ENCODE measurements around the gene ACTBL2.

The ACTBL2 gene

GRCh38 chr5:57448751-57449150 lies 33.9 kb downstream of the ACTBL2 start:
- no peak for DNase-seq (ENCODE audit: low spot score)

- DNase-seq (ENCODE audit: low spot score): no peak
Observed at GRCh38 chr5:57448287-57448686, 34.3 kb downstream of the ACTBL2 start.

GRCh38 chr5:57447658-57448057 lies 35.0 kb downstream of the ACTBL2 start:
- DNase-seq (ENCODE audit: low spot score): no peak

GRCh38 chr5:57446966-57447365 lies 35.6 kb downstream of the ACTBL2 start:
- no peak for DNase-seq (ENCODE audit: low spot score)

GRCh38 chr5:57445705-57446037 lies 36.9 kb downstream of the ACTBL2 start:
- DNase-seq (ENCODE audit: low spot score): no peak

GRCh38 chr5:57445006-57445704 lies 37.5 kb downstream of the ACTBL2 start:
- no peak for DNase-seq (ENCODE audit: low spot score)

GRCh38 chr5:57442080-57442839 lies 40.4 kb downstream of the ACTBL2 start:
- DNase-seq (ENCODE audit: low spot score): no peak

GRCh38 chr5:57441557-57441956 lies 41.1 kb downstream of the ACTBL2 start:
- no peak for DNase-seq (ENCODE audit: low spot score)

- no peak for DNase-seq (ENCODE audit: low spot score)
Observed at GRCh38 chr5:57439601-57440000, 43.0 kb downstream of the ACTBL2 start.

- no peak for DNase-seq (ENCODE audit: low spot score)
Observed at GRCh38 chr5:57437976-57438805, 44.4 kb downstream of the ACTBL2 start.

GRCh38 chr5:57436586-57436985 lies 46.0 kb downstream of the ACTBL2 start:
- DNase-seq (ENCODE audit: low spot score): no peak

GRCh38 chr5:57435701-57436134 lies 46.9 kb downstream of the ACTBL2 start:
- no peak for DNase-seq (ENCODE audit: low spot score)

- DNase-seq (ENCODE audit: low spot score): no peak
Observed at GRCh38 chr5:57434683-57435082, 47.9 kb downstream of the ACTBL2 start.

GRCh38 chr5:57434227-57434640 lies 48.4 kb downstream of the ACTBL2 start:
- DNase-seq (ENCODE audit: low spot score): no peak

GRCh38 chr5:57432876-57433275 lies 49.7 kb downstream of the ACTBL2 start:
- DNase-seq (ENCODE audit: low spot score): no peak

- no peak for DNase-seq (ENCODE audit: low spot score)
Observed at GRCh38 chr5:57431759-57432158, 50.9 kb downstream of the ACTBL2 start.
